Ishikawa (cell line): ENCODE data around the gene MTMR2.

Experiments used
- CEBPB ChIP-seq: IDR thresholded peaks from 2 replicates; pipeline ENCODE4 v1.6.1; 2012
- CREB1 ChIP-seq: IDR thresholded peaks from 2 replicates; pipeline ENCODE4 v1.6.1; 2012; ENCODE audit warnings: low read depth
- EGR1 ChIP-seq: IDR thresholded peaks from 2 replicates; pipeline ENCODE4 v1.6.1; 2012
- EP300 ChIP-seq: IDR thresholded peaks from 2 replicates; pipeline ENCODE4 v1.6.1; 2012; ENCODE audit warnings: borderline replicate concordance
- FOXM1 ChIP-seq: IDR thresholded peaks from 2 replicates; pipeline ENCODE4 v1.6.1; 2012; ENCODE audit warnings: low read depth, borderline replicate concordance
- MAX ChIP-seq: IDR thresholded peaks from 2 replicates; pipeline ENCODE4 v1.6.1; 2012
- NFIC ChIP-seq: IDR thresholded peaks from 2 replicates; pipeline ENCODE4 v1.6.1; 2012
- RAD21 ChIP-seq: IDR thresholded peaks from 2 replicates; pipeline ENCODE4 v1.6.1; 2012; ENCODE audit warnings: low read depth
- REST ChIP-seq: IDR thresholded peaks from 2 replicates; pipeline ENCODE4 v1.6.1; 2012; ENCODE audit warnings: low read depth, mild to moderate bottlenecking
- TAF1 ChIP-seq: IDR thresholded peaks from 2 replicates; pipeline ENCODE4 v1.6.1; 2012; ENCODE audit warnings: low read depth, mild to moderate bottlenecking
- TCF12 ChIP-seq: IDR thresholded peaks from 2 replicates; pipeline ENCODE4 v1.6.1; 2012; ENCODE audit warnings: low read depth
- TEAD4 ChIP-seq: IDR thresholded peaks from 2 replicates; pipeline ENCODE4 v1.6.1; 2012
- USF1 ChIP-seq: IDR thresholded peaks from 2 replicates; pipeline ENCODE4 v1.6.1; 2012
- YY1 ChIP-seq: IDR thresholded peaks from 2 replicates; pipeline ENCODE4 v1.6.1; 2012; ENCODE audit warnings: low read depth
- ZBTB7A ChIP-seq: IDR thresholded peaks from 2 replicates; pipeline ENCODE4 v1.6.1; 2012; ENCODE audit warnings: low read depth

Gene MTMR2

GRCh38 chr11:95850137-95850536, 73.8 kb downstream of the MTMR2 start:
- no peak for TF ChIP-seq RAD21
- no peak for TF ChIP-seq CREB1
- no peak for TF ChIP-seq USF1
- no peak for TF ChIP-seq NFIC
- TF ChIP-seq TAF1 = no peak
- no peak for TF ChIP-seq FOXM1
- TF ChIP-seq TEAD4 = no peak
- no peak for TF ChIP-seq REST
- TF ChIP-seq ZBTB7A = no peak
- TF ChIP-seq MAX = no peak
- TF ChIP-seq EP300 = no peak
- TF ChIP-seq TCF12 = no peak
- no peak for TF ChIP-seq YY1
- TF ChIP-seq EGR1 = no peak

- TF ChIP-seq RAD21 (peak; percentile 70), NFIC (no peak)
Measured at GRCh38 chr11:95849087-95849825, 74.7 kb downstream of the MTMR2 start.

GRCh38 chr11:95845167-95845566, 78.7 kb downstream of the MTMR2 start:
- TF ChIP-seq USF1 (no peak), MAX (no peak), EP300 (no peak), RAD21 (no peak), EGR1 (no peak), NFIC (no peak), CREB1 (no peak), TCF12 (no peak), REST (no peak), TEAD4 (no peak), ZBTB7A (no peak), FOXM1 (no peak)

GRCh38 chr11:95835768-95836488, 88.0 kb downstream of the MTMR2 start:
- no peak for TF ChIP-seq ZBTB7A
- TF ChIP-seq TEAD4 = peak; percentile 40; the same call in 1 of the 2 replicates
- TF ChIP-seq RAD21 = peak; percentile 79

GRCh38 chr11:95835351-95835750, 88.6 kb downstream of the MTMR2 start:
- TF ChIP-seq NFIC (no peak), FOXM1 (no peak), TEAD4 (no peak), EGR1 (no peak), MAX (no peak), ZBTB7A (no peak), TAF1 (no peak), REST (no peak), USF1 (no peak), CREB1 (no peak), RAD21 (no peak), CEBPB (no peak), YY1 (no peak), TCF12 (no peak), EP300 (no peak)
